Fibroblast of upper back skin (primary cell): Measurements from ENCODE around the gene CNN2.

Experiments
- DNase-seq: peaks from one replicate; pipeline ENCODE4 v3.0.0-alpha.2; 2013

The CNN2 gene

DNA sequence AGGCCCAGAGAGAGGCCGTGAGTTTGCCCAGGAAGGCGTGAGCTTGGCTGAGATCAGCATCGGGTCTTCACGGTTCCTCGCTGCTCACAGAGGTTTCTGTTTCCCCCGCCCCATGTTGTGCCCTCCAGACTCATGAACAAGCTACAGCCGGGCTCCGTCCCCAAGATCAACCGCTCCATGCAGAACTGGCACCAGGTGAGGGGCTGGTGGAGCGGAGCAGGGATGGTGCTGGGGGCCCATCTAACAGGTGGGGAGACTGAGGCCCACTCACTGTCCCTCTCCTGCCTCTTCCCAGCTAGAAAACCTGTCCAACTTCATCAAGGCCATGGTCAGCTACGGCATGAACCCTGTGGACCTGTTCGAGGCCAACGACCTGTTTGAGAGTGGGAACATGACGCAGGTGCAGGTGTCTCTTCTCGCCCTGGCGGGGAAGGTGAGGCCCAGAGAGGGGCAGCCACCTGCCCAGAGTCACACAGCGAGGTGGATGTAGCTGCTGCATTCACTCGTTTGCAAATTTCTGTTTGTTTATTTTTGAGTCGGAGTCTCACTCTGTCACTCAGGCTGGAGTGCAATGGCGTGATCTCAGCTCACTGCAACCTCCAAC lies 6.0 kb downstream of the CNN2 start:
- DNase-seq: no peak

DNA sequence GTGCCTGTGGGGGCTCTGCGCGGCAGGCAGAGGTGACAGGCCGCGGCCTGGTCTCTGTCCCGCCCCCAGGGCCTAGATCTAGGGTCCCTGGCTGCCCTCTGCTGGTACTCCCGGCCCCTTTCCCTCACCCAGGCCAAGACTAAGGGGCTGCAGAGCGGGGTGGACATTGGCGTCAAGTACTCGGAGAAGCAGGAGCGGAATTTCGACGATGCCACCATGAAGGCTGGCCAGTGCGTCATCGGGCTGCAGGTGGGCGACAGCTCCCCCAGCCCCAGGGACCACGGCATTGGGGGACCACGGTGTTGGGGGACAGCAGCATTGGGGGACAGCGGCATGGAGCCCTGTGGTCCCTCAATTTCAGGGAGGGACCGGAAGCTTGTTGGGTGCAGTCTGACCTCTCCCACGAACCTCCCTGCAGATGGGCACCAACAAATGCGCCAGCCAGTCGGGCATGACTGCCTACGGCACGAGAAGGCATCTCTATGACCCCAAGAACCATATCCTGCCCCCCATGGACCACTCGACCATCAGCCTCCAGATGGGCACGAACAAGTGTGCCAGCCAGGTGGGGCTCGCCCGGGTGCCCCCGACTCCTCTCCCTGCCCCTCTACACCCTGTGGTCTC lies 9.7 kb downstream of the CNN2 start:
- no peak for DNase-seq

DNA sequence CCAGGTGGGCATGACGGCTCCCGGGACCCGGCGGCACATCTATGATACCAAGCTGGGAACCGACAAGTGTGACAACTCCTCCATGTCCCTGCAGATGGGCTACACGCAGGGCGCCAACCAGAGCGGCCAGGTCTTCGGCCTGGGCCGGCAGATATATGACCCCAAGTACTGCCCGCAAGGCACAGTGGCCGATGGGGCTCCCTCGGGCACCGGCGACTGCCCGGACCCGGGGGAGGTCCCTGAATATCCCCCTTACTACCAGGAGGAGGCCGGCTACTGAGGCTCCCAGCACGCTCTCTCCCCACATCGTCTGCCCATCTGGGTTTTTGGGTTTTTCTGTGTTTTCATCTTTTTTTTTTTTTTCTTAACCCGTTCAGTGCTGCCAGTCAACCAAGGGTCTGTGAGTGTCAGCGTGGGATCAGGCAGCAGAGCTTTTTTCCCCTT lies 11.2 kb downstream of the CNN2 start:
- DNase-seq: no peak

DNA sequence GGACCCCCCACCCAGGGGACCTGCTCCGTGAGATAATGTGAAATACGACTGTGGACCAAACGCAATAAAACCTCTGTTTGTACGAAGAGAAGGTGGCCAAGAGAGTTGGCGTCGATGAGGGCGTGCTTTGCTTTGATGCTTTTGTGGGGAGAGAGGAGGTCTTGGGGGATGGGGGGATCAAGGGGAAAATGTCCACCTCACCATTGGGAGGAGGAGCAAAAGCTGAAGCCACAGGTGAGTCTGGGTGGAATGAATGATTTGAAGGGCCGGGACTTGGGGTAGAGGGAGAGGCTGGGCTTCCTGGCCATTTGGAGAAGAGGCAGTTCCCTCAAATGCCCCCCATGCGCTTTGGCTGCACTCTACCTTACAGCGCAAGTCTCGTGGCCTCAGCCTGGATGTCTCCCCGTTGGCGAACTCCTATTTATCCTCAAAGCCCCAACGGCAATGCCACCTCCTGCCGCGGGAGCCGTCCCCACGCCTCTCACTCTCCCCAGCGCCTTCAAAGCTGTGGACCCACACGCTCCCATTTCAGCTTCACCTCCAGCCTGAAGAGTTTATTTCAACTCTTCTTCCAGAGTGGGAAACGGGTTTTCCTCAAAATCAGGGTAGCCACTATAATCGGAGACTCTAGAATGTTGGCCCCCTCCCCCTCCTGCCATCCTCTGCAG lies 12.7 kb downstream of the CNN2 start:
- peak; percentile 39 for DNase-seq

DNA sequence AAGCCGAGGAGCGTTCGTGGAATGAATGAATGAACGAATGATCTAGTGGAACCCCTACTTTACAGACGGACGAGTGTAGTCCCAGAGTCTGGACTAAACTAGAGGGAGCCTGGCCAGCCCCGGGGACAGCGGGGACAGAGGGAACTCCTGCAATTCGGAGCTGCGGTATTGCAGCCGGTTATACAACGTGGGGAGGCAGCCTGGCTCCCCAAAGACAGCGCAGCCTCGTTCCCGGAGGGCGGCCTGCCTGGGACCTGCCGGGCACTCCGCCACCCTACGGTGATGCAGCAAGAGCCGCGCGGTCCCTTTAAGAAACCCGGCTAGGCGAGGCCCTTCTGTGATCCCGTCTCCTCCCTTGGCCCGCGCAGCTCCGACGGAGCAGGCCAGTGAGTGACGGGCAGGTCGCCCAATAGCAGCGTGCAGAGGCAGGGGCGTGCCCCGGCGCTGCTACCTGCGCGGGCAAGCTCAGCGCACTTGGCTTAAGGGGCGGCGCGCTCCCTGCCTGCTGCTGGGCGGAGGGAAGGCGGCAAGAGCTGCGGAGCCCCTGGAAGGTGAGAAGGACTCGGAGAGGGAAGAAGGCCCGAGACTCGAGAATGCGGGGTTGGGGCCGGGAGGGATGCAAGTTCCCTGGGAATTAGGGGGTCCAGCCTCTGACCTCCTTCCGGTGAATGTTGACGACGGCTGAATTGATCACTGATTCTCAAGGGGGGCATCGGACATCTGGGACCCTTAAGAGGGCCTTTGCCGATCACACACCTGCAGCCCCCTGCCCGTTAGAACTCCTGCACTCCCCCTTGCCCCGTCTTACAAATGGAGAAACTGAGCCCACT lies 13.5 kb downstream of the CNN2 start, which contains the start of gene ABCA7:
TSS of gene ABCA7 (plus strand) at position 462 of the 830 bp plus-strand sequence. CDS start 1,255 bp downstream, outside the sequence.
- peak; percentile 97 for DNase-seq

DNA sequence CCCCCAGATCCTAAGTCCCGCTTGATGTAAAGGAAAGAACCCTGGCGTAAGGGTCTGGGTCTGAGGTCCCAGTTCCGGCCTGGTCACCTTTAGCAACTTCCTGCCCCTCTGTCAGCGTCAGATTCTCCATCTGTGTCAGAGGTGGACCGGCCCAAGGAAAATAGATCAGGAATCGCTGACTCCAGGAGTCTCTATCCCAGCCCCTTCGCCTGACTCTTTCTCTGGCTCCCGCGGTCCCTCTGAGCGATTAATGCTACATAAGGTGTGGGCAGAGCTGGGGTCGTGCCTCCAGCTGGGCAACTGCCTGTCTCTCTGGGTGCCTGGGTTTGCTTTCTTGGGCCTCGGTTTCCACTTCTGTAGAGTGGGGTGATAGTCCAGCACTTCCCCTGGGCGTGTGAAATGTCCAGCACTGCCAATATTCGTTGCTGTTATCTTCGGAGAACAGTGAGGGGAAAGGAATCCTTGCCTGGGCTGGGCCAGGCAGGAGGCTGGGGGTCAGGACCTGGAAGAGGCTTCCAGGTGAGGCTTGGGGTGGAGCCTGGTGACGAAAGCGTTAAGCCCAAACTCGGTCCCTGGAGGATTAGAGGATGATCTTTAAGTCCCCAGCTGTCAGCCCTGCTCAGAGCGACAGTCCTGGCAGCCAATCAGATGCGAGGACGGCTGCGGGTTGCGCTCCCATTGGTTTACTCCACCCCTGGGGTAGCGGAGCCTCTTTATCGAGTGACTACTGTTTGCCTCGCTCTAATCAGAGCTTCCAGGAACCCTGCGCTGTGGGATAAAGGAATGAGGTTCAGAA lies 14.3 kb downstream of the CNN2 start:
- DNase-seq: peak; percentile 92

DNA sequence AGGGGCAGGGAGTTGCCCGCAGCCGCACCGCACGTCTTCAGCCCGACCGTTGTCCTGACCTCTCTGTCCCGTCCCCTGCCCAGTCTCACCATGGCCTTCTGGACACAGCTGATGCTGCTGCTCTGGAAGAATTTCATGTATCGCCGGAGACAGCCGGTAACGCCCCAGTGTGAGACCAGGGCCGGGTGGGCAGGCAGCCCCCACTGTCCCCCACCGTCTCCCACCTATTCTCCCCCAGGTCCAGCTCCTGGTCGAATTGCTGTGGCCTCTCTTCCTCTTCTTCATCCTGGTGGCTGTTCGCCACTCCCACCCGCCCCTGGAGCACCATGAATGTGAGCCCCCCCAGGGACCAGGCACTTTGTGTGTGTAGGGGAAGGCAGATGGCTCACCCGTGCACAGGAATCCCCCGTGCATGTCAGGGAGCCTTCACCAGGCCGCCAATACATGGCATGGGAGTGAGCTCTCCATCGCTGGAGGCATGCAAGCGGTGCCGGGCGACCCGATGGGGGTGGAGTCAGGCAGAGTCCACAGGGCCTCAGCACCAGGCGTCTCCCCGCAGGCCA lies 14.9 kb downstream of the CNN2 start:
- DNase-seq: no peak

DNA sequence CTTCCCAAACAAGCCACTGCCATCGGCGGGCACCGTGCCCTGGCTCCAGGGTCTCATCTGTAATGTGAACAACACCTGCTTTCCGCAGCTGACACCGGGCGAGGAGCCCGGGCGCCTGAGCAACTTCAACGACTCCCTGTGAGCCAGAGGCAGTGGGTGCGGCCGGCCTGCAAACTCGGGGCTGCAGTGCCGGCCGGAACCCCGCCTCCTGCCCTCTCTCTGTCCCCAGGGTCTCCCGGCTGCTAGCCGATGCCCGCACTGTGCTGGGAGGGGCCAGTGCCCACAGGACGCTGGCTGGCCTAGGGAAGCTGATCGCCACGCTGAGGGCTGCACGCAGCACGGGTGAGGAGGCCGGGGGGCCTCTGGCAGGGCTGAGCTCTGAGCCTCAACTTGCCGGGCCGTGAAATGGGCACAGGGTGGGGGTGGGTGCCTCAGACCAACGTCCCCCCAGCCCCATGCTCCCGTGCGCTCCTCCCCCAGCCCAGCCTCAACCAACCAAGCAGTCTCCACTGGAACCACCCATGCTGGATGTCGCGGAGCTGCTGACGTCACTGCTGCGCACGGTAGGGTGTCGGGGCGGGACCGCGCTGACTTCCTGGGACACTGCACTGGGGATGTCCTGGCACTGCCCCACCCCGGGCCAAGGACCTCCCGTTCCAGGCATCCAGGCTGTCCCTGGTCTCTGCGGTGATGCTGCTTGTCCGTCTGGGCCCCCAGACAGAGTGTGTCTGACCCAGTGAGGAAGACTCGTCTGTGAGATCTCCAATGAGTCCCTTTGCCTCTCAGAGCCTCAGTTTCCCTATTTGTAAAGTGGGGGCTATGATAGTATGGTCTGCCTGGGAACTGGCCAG lies 15.7 kb downstream of the CNN2 start:
- no peak for DNase-seq

DNA sequence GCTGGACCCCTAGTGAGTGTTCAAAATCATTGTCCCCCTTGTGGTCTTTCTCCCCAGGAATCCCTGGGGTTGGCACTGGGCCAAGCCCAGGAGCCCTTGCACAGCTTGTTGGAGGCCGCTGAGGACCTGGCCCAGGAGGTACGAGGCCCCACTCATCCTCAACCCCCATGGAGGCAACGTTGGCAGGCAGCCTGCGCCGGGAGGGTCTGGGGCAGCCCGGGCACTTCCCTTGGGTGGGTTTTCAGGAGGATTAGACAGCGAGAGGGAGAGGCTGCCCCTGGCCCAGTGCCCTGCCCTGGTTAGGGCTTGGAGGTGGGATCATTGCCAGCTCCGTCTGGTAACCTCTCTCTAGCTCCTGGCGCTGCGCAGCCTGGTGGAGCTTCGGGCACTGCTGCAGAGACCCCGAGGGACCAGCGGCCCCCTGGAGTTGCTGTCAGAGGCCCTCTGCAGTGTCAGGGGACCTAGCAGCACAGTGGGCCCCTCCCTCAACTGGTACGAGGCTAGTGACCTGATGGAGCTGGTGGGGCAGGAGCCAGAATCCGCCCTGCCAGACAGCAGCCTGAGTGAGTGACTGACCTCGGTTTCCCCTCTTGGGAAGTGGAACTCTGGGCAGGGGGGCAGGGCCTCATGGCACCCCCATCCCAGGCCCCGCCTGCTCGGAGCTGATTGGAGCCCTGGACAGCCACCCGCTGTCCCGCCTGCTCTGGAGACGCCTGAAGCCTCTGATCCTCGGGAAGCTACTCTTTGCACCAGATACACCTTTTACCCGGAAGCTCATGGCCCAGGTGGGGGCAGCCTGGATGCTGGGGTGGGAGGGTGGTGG lies 16.5 kb downstream of the CNN2 start:
- no peak for DNase-seq

DNA sequence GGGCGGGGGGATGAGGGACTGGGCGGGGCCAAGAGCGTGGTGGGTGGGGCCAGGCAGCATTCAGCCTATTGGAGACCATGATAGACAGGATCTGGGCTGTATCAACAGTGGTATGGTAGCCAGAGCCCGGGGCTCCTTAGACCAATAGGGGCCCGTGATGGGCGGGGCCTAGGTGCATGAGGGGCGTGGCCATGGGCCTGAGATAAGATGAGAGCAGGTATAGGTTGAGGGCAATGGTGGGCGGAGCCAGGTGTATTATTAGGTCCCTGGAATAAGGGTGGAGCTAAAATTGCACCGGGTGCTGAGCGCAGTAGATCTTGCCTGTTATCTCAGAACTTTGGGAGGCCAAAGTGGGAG lies 18.8 kb downstream of the CNN2 start:
- DNase-seq: no peak

DNA sequence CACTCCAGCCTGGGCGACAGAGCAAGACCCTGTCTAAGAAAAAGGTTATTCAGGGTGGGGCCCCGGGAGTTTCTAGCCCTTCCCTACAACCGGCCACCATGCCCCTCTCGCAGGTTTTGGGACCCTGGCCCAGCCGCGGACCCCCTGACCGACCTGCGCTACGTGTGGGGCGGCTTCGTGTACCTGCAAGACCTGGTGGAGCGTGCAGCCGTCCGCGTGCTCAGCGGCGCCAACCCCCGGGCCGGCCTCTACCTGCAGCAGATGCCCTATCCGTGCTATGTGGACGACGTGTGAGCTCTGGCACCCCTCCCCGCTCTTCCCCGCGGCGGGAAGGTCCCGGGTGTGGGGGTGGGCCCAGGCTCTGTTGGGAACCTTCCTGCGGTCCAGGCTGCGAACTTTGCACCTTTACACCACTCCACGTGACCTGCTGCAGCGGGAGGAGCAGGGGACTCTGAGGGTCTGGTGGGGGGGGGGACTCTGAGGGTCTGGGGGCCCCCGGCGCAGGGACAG lies 19.8 kb downstream of the CNN2 start:
- no peak for DNase-seq

DNA sequence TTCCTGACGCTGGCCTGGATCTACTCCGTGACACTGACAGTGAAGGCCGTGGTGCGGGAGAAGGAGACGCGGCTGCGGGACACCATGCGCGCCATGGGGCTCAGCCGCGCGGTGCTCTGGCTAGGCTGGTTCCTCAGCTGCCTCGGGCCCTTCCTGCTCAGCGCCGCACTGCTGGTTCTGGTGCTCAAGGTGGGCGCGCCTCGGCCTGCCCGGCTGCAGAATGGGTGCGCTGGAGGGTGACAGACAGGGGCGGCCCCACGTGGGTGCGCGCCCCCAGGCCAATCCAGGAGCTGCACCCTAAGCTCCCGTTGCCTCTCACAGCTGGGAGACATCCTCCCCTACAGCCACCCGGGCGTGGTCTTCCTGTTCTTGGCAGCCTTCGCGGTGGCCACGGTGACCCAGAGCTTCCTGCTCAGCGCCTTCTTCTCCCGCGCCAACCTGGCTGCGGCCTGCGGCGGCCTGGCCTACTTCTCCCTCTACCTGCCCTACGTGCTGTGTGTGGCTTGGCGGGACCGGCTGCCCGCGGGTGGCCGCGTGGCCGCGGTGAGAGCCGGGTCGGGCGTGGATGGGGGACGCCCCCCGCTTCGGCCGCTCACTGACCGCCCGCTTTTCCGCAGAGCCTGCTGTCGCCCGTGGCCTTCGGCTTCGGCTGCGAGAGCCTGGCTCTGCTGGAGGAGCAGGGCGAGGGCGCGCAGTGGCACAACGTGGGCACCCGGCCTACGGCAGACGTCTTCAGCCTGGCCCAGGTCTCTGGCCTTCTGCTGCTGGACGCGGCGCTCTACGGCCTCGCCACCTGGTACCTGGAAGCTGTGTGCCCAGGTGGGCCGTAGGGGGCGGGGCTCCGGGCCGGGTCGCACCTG lies 20.7 kb downstream of the CNN2 start:
- DNase-seq: no peak

DNA sequence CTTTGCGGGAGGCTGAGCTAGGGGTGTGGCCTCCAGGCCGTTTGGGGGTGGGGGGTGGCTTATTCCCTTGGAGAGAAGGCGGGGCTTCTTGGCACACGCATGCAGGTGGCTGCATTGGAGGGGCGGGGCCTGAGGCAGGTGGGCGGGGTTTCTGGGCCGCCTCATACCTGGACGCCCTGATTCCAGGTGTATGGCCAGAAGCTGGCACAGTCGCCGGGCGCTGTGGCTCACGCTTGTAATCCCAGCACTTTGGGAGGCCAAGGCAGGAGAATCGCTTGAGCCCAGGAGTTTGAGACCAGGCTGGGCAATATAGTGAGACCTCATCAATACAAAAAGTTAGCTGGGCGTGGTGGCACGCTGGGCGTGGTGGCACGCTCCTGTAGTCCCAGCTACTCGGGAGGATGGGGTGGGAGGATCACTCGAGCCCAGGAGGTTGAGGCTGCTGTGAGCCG lies 21.3 kb downstream of the CNN2 start:
- no peak for DNase-seq

DNA sequence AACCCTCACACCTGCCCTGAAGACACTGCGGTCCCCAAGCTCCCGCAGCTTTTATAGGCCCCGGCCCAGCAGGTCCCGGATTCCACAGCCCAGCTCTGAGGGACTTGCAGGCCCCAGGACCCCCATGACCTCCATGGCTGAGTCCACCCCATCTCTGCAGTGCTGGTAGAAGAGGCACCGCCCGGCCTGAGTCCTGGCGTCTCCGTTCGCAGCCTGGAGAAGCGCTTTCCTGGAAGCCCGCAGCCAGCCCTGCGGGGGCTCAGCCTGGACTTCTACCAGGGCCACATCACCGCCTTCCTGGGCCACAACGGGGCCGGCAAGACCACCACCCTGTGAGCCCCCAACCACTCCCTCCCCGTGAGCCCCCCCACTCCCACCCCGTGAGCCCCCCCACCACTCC lies 22.7 kb downstream of the CNN2 start:
- DNase-seq: no peak

DNA sequence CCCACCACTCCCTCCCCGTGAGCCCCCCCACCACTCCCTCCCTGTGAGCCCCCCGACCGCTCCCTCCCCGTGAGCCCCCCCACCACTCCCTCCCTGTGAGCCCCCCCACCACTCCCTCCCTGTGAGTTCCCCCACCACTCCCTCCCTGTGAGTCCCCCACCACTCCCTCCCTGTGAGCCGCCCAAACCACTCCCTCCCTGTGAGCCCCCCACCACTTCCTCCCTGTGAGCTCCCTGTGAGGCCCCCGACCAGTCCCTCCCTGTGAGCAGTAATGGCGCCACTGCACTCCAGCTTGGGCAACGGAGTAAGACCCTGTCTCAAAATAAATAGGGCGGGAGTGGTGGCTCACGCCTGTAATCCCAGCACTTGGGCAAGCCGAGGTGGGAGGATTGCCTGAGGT lies 23.4 kb downstream of the CNN2 start:
- no peak for DNase-seq

DNA sequence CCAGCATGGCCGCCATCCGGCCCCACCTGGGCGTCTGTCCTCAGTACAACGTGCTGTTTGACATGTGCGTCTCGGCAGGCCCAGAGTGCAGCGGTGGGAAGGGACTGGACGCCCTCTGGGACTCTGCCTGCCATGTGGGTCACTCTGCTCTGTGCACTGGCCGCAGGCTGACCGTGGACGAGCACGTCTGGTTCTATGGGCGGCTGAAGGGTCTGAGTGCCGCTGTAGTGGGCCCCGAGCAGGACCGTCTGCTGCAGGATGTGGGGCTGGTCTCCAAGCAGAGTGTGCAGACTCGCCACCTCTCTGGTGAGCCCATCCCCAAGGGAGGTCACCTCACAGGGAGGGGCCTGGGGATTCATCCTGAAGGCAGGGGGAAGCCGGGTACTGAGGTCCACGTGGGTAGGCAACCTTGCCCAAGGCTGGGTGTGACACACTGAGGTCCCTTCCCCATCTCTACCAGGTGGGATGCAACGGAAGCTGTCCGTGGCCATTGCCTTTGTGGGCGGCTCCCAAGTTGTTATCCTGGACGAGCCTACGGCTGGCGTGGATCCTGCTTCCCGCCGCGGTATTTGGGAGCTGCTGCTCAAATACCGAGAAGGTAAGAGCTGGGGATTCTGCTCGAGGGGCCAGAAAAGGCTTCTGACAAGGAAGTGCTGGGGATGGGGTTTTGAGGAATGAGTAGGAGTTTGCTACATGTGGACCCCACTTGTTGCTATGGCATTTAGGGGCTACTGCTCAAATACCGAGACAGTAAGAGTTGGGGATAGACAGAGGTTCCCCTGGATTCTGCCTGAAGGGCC lies 24.8 kb downstream of the CNN2 start:
- DNase-seq: no peak

DNA sequence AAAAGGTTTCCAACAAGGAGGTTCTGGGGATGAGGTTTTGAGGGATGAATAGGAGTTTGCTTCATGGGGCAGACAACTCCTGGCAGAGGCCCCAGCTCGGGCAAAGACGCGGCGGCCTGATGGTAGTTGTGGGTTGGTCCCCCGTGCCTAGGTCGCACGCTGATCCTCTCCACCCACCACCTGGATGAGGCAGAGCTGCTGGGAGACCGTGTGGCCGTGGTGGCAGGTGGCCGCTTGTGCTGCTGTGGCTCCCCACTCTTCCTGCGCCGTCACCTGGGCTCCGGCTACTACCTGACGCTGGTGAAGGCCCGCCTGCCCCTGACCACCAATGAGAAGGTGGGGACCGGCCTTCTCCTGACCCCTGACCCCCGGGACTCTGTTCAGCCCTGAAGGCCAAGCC lies 25.4 kb downstream of the CNN2 start:
- no peak for DNase-seq

DNA sequence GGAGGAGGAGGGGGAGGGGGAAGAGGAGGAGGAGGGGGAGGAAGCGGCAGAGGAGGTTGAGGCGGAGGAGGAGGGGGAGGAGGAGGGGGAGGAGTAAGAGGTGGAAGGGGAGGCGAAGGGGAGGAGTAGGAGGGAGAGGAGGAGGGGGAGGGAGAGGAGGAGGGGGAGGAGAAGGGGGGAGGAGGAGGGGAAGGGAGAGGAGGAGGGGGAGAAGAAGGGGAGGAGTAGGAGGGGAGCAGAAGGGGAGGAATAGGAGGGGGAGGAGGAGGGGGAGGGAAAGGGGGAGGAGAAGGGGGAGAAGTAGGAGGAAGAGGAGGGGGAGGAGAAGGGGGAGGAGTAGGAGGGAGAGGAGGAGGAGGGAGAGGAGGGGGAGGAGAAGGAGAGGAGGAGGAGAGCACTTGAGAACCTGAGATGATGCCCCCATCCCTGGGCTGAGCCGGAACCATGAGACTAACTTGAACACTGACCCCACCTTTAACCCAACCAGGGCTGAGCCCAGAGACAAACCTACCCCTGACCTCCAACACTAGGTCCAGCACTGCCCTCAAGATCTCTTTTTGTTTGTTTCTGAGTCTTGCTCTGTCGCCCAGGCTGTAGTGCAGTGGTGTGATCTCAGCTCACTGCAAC lies 26.1 kb downstream of the CNN2 start:
- no peak for DNase-seq
